Right ventricle myocardium superior (tissue), 1 donor: ENCODE data around the gene MKNK1. TPM values are rescaled to one million over a fixed set of nuclear protein-coding genes. Genes with fewer than 3 reads are reported as not detected.

Experiments
- ATAC-seq: fragments of 200-7000 bp; cut with Tn5 transposase; one replicate; pipeline ENCODE4 v1.9.1; 2020; ENCODE audit warnings: mild to moderate bottlenecking; ENCODE audit not compliant: poor library complexity
- DNase-seq: peaks from one replicate; pipeline ENCODE4 v3.0.0-alpha.2; 2020
- intact Hi-C: fragments of 100-400 bp; cut with DNase I; formaldehyde crosslinking; loops from one replicate; pipeline ENCODE4 v1.11.2; 2022
- total RNA-seq: library from RNA; stranded (reverse); fragmentation: NEBNext Ultra II Directional; extraction: Animal tissue kit (Norgen Biotek cat#: 25700); gene quantifications from one replicate; pipeline ENCODE4 v1.2.1, GENCODE V29; 2021
- donor health status: DM: no; HTN: yes; CAD: no; lungs with severe emphysema.

The MKNK1 gene
- total RNA-seq, 1 donor from 2014 or later: 37.7 TPM

DNA sequence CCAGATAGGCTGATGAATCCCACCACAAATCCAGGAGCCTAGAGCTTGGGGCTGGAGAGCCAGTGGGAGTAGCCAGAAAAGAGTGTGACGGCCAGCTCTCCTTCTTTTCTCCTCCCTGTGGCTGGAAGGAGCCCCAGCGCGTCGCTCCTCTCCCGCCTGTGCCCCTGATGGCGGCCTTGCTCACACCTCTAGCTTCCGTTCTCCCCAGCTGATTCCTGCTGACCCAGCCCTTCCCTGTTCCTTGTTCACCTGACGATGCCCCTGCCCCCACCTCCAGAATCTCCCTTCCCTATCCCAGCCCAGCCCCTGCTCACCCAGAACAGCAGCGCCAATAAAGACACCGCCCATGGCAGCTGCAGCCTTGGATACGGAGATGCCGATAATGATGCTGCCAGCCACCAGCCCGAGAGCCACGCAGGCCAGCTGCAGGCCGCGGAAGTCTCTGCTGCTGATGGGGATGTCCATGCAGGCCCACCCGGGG lies 53.3 kb downstream of the MKNK1 start:
- intact Hi-C loops: no loop called here
- no peak for DNase-seq
- ATAC-seq: no peak

- DNase-seq: no peak
- intact Hi-C loops: no loop called here
Measured at GRCh38 chr1:46549697-46550681, 54.1 kb downstream of the MKNK1 start.

GRCh38 chr1:46547481-46548383 lies 56.3 kb downstream of the MKNK1 start:
- ATAC-seq: peak; percentile 60
- no peak for DNase-seq
- intact Hi-C loops: no loop called here

More at GRCh38 chr1:46549697-46550681, 54.1 kb downstream of the MKNK1 start:
- ATAC-seq: no peak

- no peak for DNase-seq
- no peak for ATAC-seq
- intact Hi-C loops: no loop called here
Measured at GRCh38 chr1:46546210-46546609, 57.9 kb downstream of the MKNK1 start.

DNA sequence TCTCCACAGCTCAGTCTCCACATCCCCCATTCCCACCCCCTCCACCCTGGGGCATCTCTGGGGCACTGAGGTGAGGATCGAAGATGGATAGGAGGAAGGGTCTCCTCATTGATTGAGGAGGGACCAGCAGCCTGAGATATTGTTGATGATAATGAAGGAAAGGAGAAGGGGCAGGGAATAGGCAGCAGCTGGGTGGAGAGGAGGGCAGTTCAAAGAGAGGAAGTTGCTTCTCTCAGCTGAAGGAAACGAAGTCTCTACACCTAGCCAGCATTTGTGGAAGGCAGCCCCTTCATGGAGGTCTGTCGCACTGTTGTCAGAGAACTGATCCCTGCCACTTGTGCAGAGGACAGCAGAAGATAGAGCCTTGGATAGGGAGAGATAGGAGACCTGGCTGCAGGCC lies 58.3 kb downstream of the MKNK1 start:
- no peak for ATAC-seq
- no peak for DNase-seq
- intact Hi-C loops: no loop called here

DNA sequence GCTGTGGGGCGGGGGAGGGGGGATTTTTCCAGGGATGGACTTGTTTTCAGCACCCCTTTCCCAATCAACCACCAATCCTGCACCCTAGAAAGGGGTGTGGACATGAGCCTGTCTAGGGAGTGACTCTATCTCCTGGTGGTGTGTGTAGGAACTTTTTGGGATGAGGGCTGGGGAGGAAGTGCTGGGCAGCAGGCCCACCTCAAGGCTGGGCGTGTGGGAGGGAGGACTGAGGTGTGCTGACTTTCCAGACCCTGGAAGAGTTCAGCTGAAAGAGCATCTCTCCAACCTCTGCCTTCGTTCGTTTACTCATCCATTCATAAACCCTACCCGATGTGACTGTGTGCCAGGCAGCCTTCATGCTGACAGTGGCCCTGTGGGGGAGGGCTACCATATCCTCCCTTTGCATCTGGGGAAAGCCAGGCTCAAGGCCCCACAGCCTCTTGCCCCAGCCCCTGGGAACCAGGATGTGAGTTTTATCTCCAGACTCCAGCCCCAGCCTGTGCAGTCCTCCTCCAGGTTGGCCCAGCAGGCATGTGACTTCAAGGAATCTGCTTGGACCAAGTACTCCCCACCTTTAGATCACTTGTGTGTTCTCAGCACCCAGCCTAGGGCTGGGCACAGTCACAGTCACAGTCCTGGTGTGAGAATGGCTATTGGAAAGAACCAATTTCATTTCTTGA lies 59.4 kb downstream of the MKNK1 start:
- DNase-seq: no peak
- ATAC-seq: no peak
- intact Hi-C loops: no loop called here

DNA sequence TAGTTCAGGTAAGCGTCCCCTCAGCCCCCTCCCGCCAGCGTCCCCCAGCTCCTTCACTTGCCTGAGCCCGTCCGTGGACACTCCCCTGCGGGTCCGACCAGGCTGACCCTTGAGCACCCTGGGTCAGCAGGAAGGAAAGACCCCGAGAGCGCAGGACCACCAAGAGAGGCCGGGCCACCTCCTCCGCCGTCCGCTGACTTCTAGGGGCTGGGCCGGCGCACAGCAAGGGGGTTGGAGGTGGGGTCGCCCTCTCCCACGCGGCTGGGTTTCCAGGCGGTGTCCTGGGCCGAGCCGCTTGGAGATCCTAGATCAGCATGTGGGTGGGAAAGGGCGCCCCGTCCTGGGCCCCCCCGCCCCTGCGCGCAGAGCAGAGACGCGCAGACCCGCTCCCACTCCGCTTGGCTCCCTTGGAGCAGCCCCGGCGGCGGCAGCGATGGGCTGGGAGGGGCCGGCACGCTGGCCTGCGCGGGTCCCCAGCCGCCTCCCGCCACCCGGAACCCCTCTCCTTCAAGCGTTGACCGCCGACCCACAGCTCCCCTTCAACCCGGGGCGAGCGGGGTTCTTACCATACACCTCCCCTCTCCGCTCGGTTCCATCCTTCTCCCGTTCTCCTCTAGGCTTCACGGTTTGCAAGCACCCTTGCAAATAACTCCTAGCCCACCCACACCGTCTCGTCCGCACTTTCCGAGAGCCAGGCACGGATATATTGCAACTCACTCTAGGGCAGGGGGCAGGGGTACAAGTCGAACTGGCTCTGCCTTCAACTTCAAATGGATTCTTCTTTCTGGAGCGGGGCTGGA lies 60.1 kb downstream of the MKNK1 start:
- no peak for ATAC-seq
- DNase-seq: no peak
- intact Hi-C loops: no loop called here

- ATAC-seq (no peak), DNase-seq (no peak)
- intact Hi-C loops: no loop called here
Measured at GRCh38 chr1:46543382-46543760, 60.7 kb downstream of the MKNK1 start.

- ATAC-seq: no peak
- intact Hi-C loops: loop anchor here (10.0 kb wide), 1 partner anchor 185 kb away; no protein-coding TSS in a partner anchor
Measured at GRCh38 chr1:46539972-46540371, 64.1 kb downstream of the MKNK1 start.

GRCh38 chr1:46538147-46538546 lies 65.9 kb downstream of the MKNK1 start:
- intact Hi-C loops: loop anchor here (10.0 kb wide), 1 partner anchor 187 kb away; no protein-coding TSS in a partner anchor
- DNase-seq (no peak), ATAC-seq (no peak)

More at GRCh38 chr1:46539972-46540371, 64.1 kb downstream of the MKNK1 start:
- no peak for DNase-seq

GRCh38 chr1:46537651-46538050 lies 66.4 kb downstream of the MKNK1 start:
- DNase-seq (no peak), ATAC-seq (no peak)
- intact Hi-C loops: loop anchor here (10.0 kb wide), 1 partner anchor 187 kb away; no protein-coding TSS in a partner anchor

DNA sequence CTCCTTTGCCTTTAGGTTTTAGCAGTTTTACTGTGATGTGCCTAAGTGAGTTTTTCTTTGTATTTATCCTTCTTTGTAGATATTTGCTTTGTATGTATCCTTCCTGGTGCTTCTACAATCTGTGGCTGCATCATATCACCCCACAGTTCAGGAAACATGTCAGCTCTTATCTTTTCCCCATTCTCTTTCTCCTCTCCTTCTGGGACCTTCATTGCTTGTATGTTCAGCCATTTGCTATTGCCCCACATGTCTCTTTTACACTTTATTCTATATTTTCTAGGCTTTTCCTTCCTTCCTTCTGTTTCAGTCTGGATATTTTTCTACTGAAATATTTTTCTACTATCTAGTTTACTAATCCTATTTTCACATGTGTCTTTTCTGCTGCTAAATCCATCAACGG lies 67.5 kb downstream of the MKNK1 start:
- DNase-seq: no peak
- intact Hi-C loops: loop anchor here (10.0 kb wide), 1 partner anchor 188 kb away; no protein-coding TSS in a partner anchor
- ATAC-seq: no peak

GRCh38 chr1:46535063-46535462 lies 69.0 kb downstream of the MKNK1 start:
- peak; percentile 34 for ATAC-seq
- intact Hi-C loops: loop anchor here (10.0 kb wide), 1 partner anchor 190 kb away; no protein-coding TSS in a partner anchor

GRCh38 chr1:46533179-46533864 lies 70.7 kb downstream of the MKNK1 start:
- intact Hi-C loops: loop anchor here (10.0 kb wide), 1 partner anchor 191 kb away; no protein-coding TSS in a partner anchor
- peak; percentile 42 for ATAC-seq
- DNase-seq: peak; percentile 66

More at GRCh38 chr1:46535063-46535462, 69.0 kb downstream of the MKNK1 start:
- no peak for DNase-seq

DNA sequence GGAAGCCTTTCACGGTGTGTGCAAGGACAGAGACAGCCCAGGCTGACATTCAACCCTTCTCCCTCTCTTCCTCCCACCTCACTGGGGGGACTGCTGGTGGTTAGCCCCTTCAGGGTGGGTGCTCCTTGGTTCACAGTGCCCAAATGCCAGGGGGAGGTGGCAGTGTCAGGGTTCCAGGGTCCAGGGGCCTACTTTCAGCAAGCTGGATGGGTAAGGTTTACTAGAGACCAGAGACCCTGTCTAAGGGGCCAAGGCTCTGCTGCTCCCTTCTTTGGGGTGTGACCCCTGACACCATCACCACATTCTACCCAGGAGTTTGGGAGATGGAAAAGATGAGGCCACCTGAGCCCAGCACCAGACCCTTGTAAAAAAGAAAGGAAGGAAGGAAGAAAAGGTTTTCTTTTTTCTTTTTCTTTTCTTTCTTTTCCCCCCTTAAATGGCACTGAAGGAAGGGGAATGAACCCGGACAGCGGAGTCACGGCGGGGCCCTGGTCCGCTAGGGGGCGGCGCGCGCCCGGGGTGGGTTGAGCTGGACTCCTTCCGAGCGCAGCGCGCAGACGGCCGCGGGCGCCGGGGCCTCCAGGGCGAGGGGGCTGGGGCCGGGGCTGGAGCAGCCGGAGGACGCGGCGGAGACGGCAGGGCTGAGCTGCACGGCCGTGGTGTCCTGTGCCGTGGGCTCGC lies 71.4 kb downstream of the MKNK1 start:
- ATAC-seq: peak; percentile 93
- DNase-seq: peak; percentile 83
- intact Hi-C loops: loop anchor here (10.0 kb wide), 1 partner anchor 192 kb away; no protein-coding TSS in a partner anchor

- intact Hi-C loops: loop anchor here (10.0 kb wide), 1 partner anchor 193 kb away; no protein-coding TSS in a partner anchor
- ATAC-seq (no peak), DNase-seq (no peak)
Measured at GRCh38 chr1:46532095-46532494, 72.0 kb downstream of the MKNK1 start.
